Liver (tissue), 9 donors: ENCODE data around the gene INTS1. TPM values are rescaled to one million over a fixed set of nuclear protein-coding genes. Genes with fewer than 3 reads are reported as not detected.

Source experiments
- DNase-seq: peaks from one replicate; pipeline ENCODE4 v3.0.0-alpha.2; 2017; ENCODE audit warnings: low spot score
- H3K27ac ChIP-seq, 2 donors: one replicate each; pipeline ENCODE4 v1.7.0; 2013; ENCODE audit warnings: inconsistent platforms in 2 of 2, low read length in 2 of 2, control low read depth in 1 of 2, low read depth in 1 of 2, mild to moderate bottlenecking in 1 of 2
- H3K27me3 ChIP-seq, 4 donors: one replicate each; pipeline versions ENCODE4 v1.6.1 to v1.7.0; 2013; ENCODE audit warnings: low read length in 3 of 4, inconsistent platforms in 1 of 4, mild to moderate bottlenecking in 1 of 4, moderate library complexity in 1 of 4; ENCODE audit not compliant: control insufficient read depth in 4 of 4, insufficient read depth in 4 of 4
- H3K36me3 ChIP-seq, 4 donors: one replicate each; pipeline versions ENCODE4 v1.6.1 to v1.7.0; 2013; ENCODE audit warnings: low read length in 3 of 4, mild to moderate bottlenecking in 3 of 4, low read depth in 1 of 4, moderate library complexity in 1 of 4; ENCODE audit not compliant: control insufficient read depth in 4 of 4, insufficient read depth in 3 of 4
- H3K4me1 ChIP-seq, 4 donors: one replicate each; pipeline versions ENCODE4 v1.6.1 to v1.7.0; 2013; ENCODE audit warnings: low read length in 3 of 4, mild to moderate bottlenecking in 3 of 4, moderate library complexity in 1 of 4; ENCODE audit not compliant: control insufficient read depth in 4 of 4, insufficient read depth in 4 of 4
- H3K4me3 ChIP-seq, 3 donors: one replicate each; pipeline versions ENCODE4 v1.6.1 to v1.7.0; 2013; ENCODE audit warnings: low read length in 3 of 3, control low read depth in 1 of 3, low read depth in 1 of 3, mild to moderate bottlenecking in 1 of 3
- H3K9ac ChIP-seq, 2 donors: one replicate each; pipeline ENCODE4 v1.7.0; 2013; ENCODE audit warnings: low read length in 2 of 2, mild to moderate bottlenecking in 2 of 2, moderate library complexity in 2 of 2, control low read depth in 1 of 2, low read depth in 1 of 2
- H3K9me3 ChIP-seq, 4 donors: one replicate each; pipeline versions ENCODE4 v1.6.1 to v1.7.0; 2013; ENCODE audit warnings: low read length in 3 of 4; ENCODE audit not compliant: control insufficient read depth in 4 of 4
- ATF3 ChIP-seq: IDR thresholded peaks from 2 replicates; pipeline ENCODE4 v1.6.1; 2016; ENCODE audit warnings: antibody characterized with exemption
- CTCF ChIP-seq: fragments of 150-350 bp; IDR thresholded peaks from 2 replicates; pipeline ENCODE4 v1.5.1; 2017; ENCODE audit warnings: improper control_type of control experiment, low read depth, low read length; ENCODE audit not compliant: missing input control
- FOXA1 ChIP-seq: IDR thresholded peaks from 2 replicates; pipeline ENCODE4 v1.6.1; 2016; ENCODE audit warnings: antibody characterized with exemption
- GABPA ChIP-seq, 2 donors: IDR thresholded peaks in 1 of 2; conservative IDR thresholded peaks in 1 of 2; 2 replicates each; pipeline ENCODE4 v1.6.1; 2016; ENCODE audit warnings: antibody characterized with exemption in 2 of 2, mild to moderate bottlenecking in 1 of 2, moderate library complexity in 1 of 2
- HNF4G ChIP-seq: IDR thresholded peaks from 2 replicates; pipeline ENCODE4 v1.6.1; 2016; ENCODE audit warnings: antibody characterized with exemption
- SP1 ChIP-seq: IDR thresholded peaks from 2 replicates; pipeline ENCODE4 v1.6.1; 2018; ENCODE audit warnings: antibody characterized with exemption, mild to moderate bottlenecking
- YY1 ChIP-seq: IDR thresholded peaks from 2 replicates; pipeline ENCODE4 v1.6.1; 2016; ENCODE audit warnings: antibody characterized with exemption, mild to moderate bottlenecking
- ZBTB33 ChIP-seq: IDR thresholded peaks from 2 replicates; pipeline ENCODE4 v1.6.1; 2016; ENCODE audit warnings: antibody characterized with exemption
- WGBS: extraction: QIAGEN DNeasy Blood & Tissue Kit; methylation state at CpG from one replicate; pipeline ENCODE4 v1.1.7; 2013; 5-methylcytosine and 5-hydroxymethylcytosine counted together
- polyA plus RNA-seq, 2 donors: library from polyadenylated mRNA; stranded (reverse) in 1 of 2; unstranded in 1 of 2; fragments of 200-250 nt in 1 of 2; fragments of >200 nt in 1 of 2; fragmentation: Nextera tagmentation in 1 of 2; extraction: Ambion mirVana in 1 of 2; gene quantifications; one replicate each; pipeline versions ENCODE4 v1.2.1 to v1.2.3, GENCODE V29; 2013 to 2015
- total RNA-seq, 2 donors: library from RNA; depleted of rRNA; stranded (reverse); fragments of >200 nt; gene quantifications; one replicate each; pipeline ENCODE4 v1.2.3, GENCODE V29; 2014
- donor health status: healthy.
- donor health status: healthy.
- donor health status: healthy.
- donor health status: healthy.
- donor health status: healthy.

Gene INTS1
- total and polyA plus RNA-seq, 4 donors: 14.6 to 37.9 (median 30.7) TPM

GRCh38 chr7:1438208-1438607 lies 66.0 kb downstream of the INTS1 start:
- Histone ChIP-seq H3K9ac (no peak overlapping the region), H3K4me3 (no peak overlapping the region), H3K9me3 (no peaks in the 10 kb centered on the region), H3K36me3 (peaks cover 0 to 4% (median 2%) of the 10 kb centered on the region in 4 donors), H3K27me3 (no peaks in the 10 kb centered on the region), H3K27ac (no peak overlapping the region), H3K4me1 (no peaks in the 10 kb centered on the region)
- DNase-seq: no peak
- no peak for TF ChIP-seq ZBTB33
- no peak for TF ChIP-seq SP1
- TF ChIP-seq ATF3: no peak
- TF ChIP-seq FOXA1: no peak
- 91% methylated on average over 10 of the region's 10 CpGs for WGBS

- Histone ChIP-seq H3K9ac (no peak overlapping the region), H3K4me1 (no peaks in the 10 kb centered on the region), H3K27ac (no peak overlapping the region), H3K27me3 (no peaks in the 10 kb centered on the region), H3K4me3 (no peak overlapping the region), H3K9me3 (no peaks in the 10 kb centered on the region), H3K36me3 (peaks cover 0 to 4% (median 2%) of the 10 kb centered on the region in 4 donors)
- no peak for DNase-seq
- WGBS: 95% methylated on average over 43 of the region's 43 CpGs
- TF ChIP-seq CTCF (no peak), YY1 (no peak), HNF4G (no peak), GABPA (IDR thresholded peaks at IDR 0.05 in 1 of 2, conservative IDR thresholded peaks at IDR 0.05 in 1 of 2) (no peak)
Measured at GRCh38 chr7:1437155-1437880, 66.9 kb downstream of the INTS1 start.

GRCh38 chr7:1436608-1437007 lies 67.6 kb downstream of the INTS1 start:
- Histone ChIP-seq H3K36me3 (peaks cover 0 to 4% (median 0%) of the 10 kb centered on the region in 4 donors), H3K27me3 (no peaks in the 10 kb centered on the region), H3K4me3 (no peak overlapping the region), H3K9me3 (no peaks in the 10 kb centered on the region), H3K27ac (no peak overlapping the region), H3K9ac (no peak overlapping the region), H3K4me1 (peaks cover 0 to 2% (median 0%) of the 10 kb centered on the region in 4 donors)
- TF ChIP-seq YY1: no peak
- no peak for TF ChIP-seq CTCF
- no peak for TF ChIP-seq GABPA (IDR thresholded peaks at IDR 0.05 in 1 of 2, conservative IDR thresholded peaks at IDR 0.05 in 1 of 2)
- no peak for TF ChIP-seq ZBTB33
- no peak for DNase-seq
- 94% methylated on average over 20 of the region's 20 CpGs for WGBS
